Measurements from ENCODE around the gene CRACDL.

The CRACDL gene

GRCh38 chr2:98821629-98822135, 114.3 kb downstream of the CRACDL start:
- DNase-seq = no peak

GRCh38 chr2:98819231-98819766, 116.7 kb downstream of the CRACDL start:
- DNase-seq = no peak

GRCh38 chr2:98818164-98818563, 117.9 kb downstream of the CRACDL start:
- DNase-seq = no peak

GRCh38 chr2:98816281-98816680, 119.7 kb downstream of the CRACDL start:
- no peak for DNase-seq

GRCh38 chr2:98815795-98816194, 120.2 kb downstream of the CRACDL start:
- DNase-seq = no peak

GRCh38 chr2:98811766-98812165, 124.3 kb downstream of the CRACDL start:
- DNase-seq = no peak

GRCh38 chr2:98810588-98810928, 125.5 kb downstream of the CRACDL start:
- DNase-seq = no peak

GRCh38 chr2:98809878-98810587, 126.0 kb downstream of the CRACDL start:
- DNase-seq = no peak

- DNase-seq = no peak
Measured at GRCh38 chr2:98809116-98809515, 126.9 kb downstream of the CRACDL start.

GRCh38 chr2:98808546-98808945, 127.5 kb downstream of the CRACDL start:
- no peak for DNase-seq

GRCh38 chr2:98807929-98808328, 128.1 kb downstream of the CRACDL start:
- no peak for DNase-seq

GRCh38 chr2:98807221-98807620, 128.8 kb downstream of the CRACDL start:
- no peak for DNase-seq

- peak; percentile 89 for DNase-seq
Measured at GRCh38 chr2:98806236-98806697, 129.8 kb downstream of the CRACDL start.

GRCh38 chr2:98805412-98806171, 130.4 kb downstream of the CRACDL start:
- DNase-seq = peak; percentile 83

- no peak for DNase-seq
Measured at GRCh38 chr2:98804736-98805135, 131.3 kb downstream of the CRACDL start.

- DNase-seq = no peak
Measured at GRCh38 chr2:98804265-98804650, 131.8 kb downstream of the CRACDL start.

GRCh38 chr2:98803405-98804264, 132.4 kb downstream of the CRACDL start:
- peak; percentile 9 for DNase-seq

GRCh38 chr2:98802344-98802743, 133.7 kb downstream of the CRACDL start:
- no peak for DNase-seq

GRCh38 chr2:98801921-98802321, 134.1 kb downstream of the CRACDL start:
- no peak for DNase-seq

GRCh38 chr2:98801286-98801685, 134.7 kb downstream of the CRACDL start:
- no peak for DNase-seq

GRCh38 chr2:98800330-98801064, 135.5 kb downstream of the CRACDL start:
- peak; percentile 3 for DNase-seq
